Sigmoid colon (tissue), 7 donors: ENCODE data around the gene DNHD1. TPM values are rescaled to one million over a fixed set of nuclear protein-coding genes. Genes with fewer than 3 reads are reported as not detected.
A peak's percentile ranks its signal among the peaks of the same experiment; 100 is the strongest.

Source experiments
- DNase-seq: peaks from one replicate; pipeline ENCODE4 v3.0.0-alpha.2; 2019
- H3K27ac ChIP-seq, 4 donors: fragments of 200-600 bp; sonication (generic); one replicate each; pipeline ENCODE4 v1.5.1; 2016 to 2019; ENCODE audit warnings: mild to moderate bottlenecking in 1 of 4
- H3K27me3 ChIP-seq, 3 donors: fragments of 200-600 bp; sonication (generic); one replicate each; pipeline ENCODE4 v1.5.1; 2019; ENCODE audit warnings: mild to moderate bottlenecking in 1 of 3
- H3K36me3 ChIP-seq, 4 donors: fragments of 200-600 bp; sonication (generic); one replicate each; pipeline ENCODE4 v1.5.1; 2016 to 2019
- H3K4me1 ChIP-seq, 4 donors: fragments of 200-600 bp; sonication (generic); one replicate each; pipeline ENCODE4 v1.5.1; 2017 to 2019
- H3K4me3 ChIP-seq, 4 donors: fragments of 200-600 bp; sonication (generic); one replicate each; pipeline ENCODE4 v1.5.1; 2017 to 2019; ENCODE audit warnings: mild to moderate bottlenecking in 2 of 4, moderate library complexity in 1 of 4
- H3K9me3 ChIP-seq, 4 donors: fragments of 200-600 bp in 3 of 4; sonication (generic) in 3 of 4; one replicate each; pipeline versions ENCODE4 v1.5.1 to v1.6.1; 2013 to 2019
- EP300 ChIP-seq, 4 donors: sonication (generic); formaldehyde crosslinking; IDR thresholded peaks; one replicate each; pipeline ENCODE4 v1.6.1; 2017; ENCODE audit warnings: antibody characterized with exemption in 4 of 4
- POLR2A ChIP-seq, 2 donors: fragments of 450-650 bp; IDR thresholded peaks; one replicate each; pipeline ENCODE4 v1.6.1; 2016; ENCODE audit warnings: antibody characterized with exemption in 2 of 2, mild to moderate bottlenecking in 2 of 2, moderate library complexity in 2 of 2
- POLR2AphosphoS5 ChIP-seq, 4 donors: sonication (generic); formaldehyde crosslinking; IDR thresholded peaks; one replicate each; pipeline ENCODE4 v1.6.1; 2017; ENCODE audit warnings: antibody characterized with exemption in 4 of 4
- WGBS, 2 donors: extraction: QIAGEN DNeasy Blood & Tissue Kit; methylation state at CpG; one replicate each; pipeline ENCODE4 v1.1.7; 2013; 5-methylcytosine and 5-hydroxymethylcytosine counted together
- intact Hi-C: fragments of 100-400 bp; cut with DNase I; formaldehyde crosslinking; loops from one replicate; pipeline ENCODE4 v1.15.1; 2023
- polyA plus RNA-seq, 3 donors: library from polyadenylated mRNA; stranded (reverse); fragments of 200-250 nt; gene quantifications; one replicate each; pipeline ENCODE4 v1.2.3, GENCODE V29; 2013
- total RNA-seq, 4 donors: library from RNA; depleted of rRNA; stranded (reverse); fragments of >200 nt; gene quantifications; one replicate each; pipeline ENCODE4 v1.1.0, GENCODE V29; 2016
- TF ChIP-seq, protein P1 (sequence below), 4 experiments: fragments of 450-650 bp in 3 of 4; fragments of 200-600 bp in 1 of 4; IDR thresholded peaks; one replicate each; pipeline ENCODE4 v1.5.1; 2016 to 2019; ENCODE audit warnings: antibody characterized with exemption in 4 of 4, mild to moderate bottlenecking in 3 of 4, moderate library complexity in 2 of 4
- donor health status: healthy with polysubstance abuse.
- donor health status: Bipolar disorder and iron deficiency.
- donor health status: healthy.

Gene DNHD1
- total and polyA plus RNA-seq, 7 donors = 1.4 to 29.9 (median 12.5) TPM

DNA sequence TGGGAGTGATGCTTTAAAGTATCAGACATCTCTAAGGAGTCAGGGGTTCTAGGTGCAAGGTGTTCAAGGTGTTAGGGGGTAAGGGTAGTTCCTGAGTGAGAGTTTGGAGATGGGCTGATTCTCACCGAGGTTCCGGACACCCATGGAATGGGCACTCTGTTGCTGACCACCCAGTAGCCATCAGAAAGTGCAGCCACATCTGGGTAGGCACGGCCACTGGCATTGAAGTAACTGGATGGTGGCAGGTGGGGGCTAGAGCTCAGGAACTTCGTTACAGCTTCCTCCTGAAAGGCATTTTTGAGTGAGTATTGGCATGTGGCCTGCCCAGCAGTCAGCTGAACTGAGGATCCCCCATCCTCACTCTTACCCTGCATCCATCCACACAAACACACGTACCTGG, 118.0 kb downstream of the DNHD1 start:
- Histone ChIP-seq H3K9me3 (no peaks in the 10 kb centered on the region), H3K27me3 (no peaks in the 10 kb centered on the region), H3K4me3 (no peak overlapping the region), H3K36me3 (peaks cover 10 to 47% (median 30%) of the 10 kb centered on the region in 4 donors), H3K27ac (peak overlapping the region in 3 of 4 donors; percentile 98 to 99 (median 99)), H3K4me1 (peaks cover 0 to 56% (median 50%) of the 10 kb centered on the region in 4 donors)
- intact Hi-C loops = loop anchor here (2.0 to 5.0 kb wide), 2 partner anchors 67 to 134 kb away; partner anchors contain the start of genes ARFIP2, MRPL17 and TIMM10B
- TF ChIP-seq, protein P1, sequence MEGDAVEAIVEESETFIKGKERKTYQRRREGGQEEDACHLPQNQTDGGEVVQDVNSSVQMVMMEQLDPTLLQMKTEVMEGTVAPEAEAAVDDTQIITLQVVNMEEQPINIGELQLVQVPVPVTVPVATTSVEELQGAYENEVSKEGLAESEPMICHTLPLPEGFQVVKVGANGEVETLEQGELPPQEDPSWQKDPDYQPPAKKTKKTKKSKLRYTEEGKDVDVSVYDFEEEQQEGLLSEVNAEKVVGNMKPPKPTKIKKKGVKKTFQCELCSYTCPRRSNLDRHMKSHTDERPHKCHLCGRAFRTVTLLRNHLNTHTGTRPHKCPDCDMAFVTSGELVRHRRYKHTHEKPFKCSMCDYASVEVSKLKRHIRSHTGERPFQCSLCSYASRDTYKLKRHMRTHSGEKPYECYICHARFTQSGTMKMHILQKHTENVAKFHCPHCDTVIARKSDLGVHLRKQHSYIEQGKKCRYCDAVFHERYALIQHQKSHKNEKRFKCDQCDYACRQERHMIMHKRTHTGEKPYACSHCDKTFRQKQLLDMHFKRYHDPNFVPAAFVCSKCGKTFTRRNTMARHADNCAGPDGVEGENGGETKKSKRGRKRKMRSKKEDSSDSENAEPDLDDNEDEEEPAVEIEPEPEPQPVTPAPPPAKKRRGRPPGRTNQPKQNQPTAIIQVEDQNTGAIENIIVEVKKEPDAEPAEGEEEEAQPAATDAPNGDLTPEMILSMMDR (IDR thresholded peaks at IDR 0.05) = no peak
- TF ChIP-seq EP300 (IDR thresholded peaks at IDR 0.05) = no peak
- TF ChIP-seq POLR2A (IDR thresholded peaks at IDR 0.05) = no peak
- TF ChIP-seq POLR2AphosphoS5 (IDR thresholded peaks at IDR 0.05) = no peak
- 95 to 97% methylated on average over 5 of the region's 5 CpGs for WGBS, 2 donors
- peak; percentile 63 for DNase-seq

DNA sequence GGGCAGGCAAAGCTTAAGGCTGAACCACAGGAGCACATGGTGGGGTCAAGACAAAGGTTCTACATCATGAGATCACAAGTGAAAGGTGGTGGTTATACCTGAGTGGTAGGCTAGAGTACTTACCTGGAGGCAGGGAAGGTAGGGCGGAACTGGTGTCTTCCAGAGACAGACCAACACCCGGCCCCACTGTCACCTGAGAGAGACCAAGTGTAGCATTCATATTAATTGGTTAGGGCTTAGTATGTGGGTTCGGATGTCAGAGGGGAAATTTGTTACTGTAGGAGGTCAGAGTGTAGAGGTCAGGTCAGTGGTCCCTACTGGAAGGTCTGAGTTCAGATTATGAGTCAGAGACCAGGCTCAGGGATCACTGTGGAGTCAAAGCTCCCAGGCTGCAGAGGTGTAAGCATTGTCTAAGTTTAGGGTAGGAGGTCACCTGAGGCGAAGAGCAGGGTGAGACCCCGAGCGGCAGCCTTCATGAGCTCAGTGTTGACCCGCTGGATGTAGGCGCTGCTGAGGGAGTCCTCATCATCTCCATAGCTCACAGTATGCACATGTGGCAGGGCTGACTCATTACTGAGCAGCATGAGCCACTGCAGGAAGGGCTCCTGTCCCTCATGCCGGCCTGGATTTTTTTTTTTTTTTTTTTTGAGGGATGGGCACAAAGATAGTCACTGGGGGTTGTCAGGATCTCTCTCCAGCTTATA, 119.0 kb downstream of the DNHD1 start:
- peak overlapping the region in 3 of 4 donors; percentile 98 to 99 (median 99) for H3K27ac ChIP-seq
- H3K36me3 ChIP-seq = peaks cover under 1 to 37% (median 20%) of the 10 kb centered on the region in 4 donors
- DNase-seq = peak; percentile 48
- WGBS, 2 donors = 95 to 96% methylated on average over 9 of the region's 9 CpGs
- TF ChIP-seq POLR2A (IDR thresholded peaks at IDR 0.05) = no peak
- TF ChIP-seq POLR2AphosphoS5 (IDR thresholded peaks at IDR 0.05) = no peak
- TF ChIP-seq, protein P1 (IDR thresholded peaks at IDR 0.05) = no peak
- no peak for TF ChIP-seq EP300 (IDR thresholded peaks at IDR 0.05)
- intact Hi-C loops = loop anchor here (2.0 to 5.0 kb wide), 2 partner anchors 66 to 135 kb away; partner anchors contain the start of genes ARFIP2, MRPL17 and TIMM10B
- no peaks in the 10 kb centered on the region for H3K27me3 ChIP-seq
- H3K4me1 ChIP-seq = peaks cover 0 to 46% (median 40%) of the 10 kb centered on the region in 4 donors
- H3K9me3 ChIP-seq = no peaks in the 10 kb centered on the region
- H3K4me3 ChIP-seq = no peak overlapping the region

DNA sequence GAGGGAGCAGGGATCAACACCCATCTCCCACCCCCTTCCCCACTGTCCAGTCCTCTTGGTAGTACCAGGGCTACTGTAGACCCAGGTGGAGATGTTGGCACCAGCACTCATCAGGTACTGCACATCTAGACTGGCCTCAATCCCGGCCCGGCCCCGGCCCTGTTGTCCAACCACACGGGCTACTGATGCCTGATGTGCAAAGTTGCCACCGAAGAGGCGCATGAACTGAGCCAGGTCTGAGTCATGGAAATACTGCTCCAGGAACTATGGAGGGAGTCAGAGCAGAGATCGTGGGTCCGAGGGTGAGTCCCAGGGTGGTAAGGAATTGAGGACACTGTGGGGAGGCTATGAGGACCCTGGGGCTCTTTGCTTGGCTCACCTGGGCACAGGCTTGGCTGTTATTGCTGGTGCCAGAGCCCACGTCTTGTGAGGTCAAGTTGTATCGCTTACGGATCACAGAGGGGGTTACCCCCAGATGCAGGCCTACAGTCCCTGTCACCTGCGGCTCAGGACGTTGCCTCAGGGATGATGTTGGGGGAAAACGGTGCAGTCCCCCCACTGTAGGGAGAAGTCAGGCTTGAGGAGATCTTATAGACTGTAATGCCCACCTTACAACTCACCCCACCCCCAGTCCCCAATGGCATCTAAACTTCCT, 119.6 kb downstream of the DNHD1 start:
- H3K36me3 ChIP-seq = peaks cover 0 to 34% (median 17%) of the 10 kb centered on the region in 4 donors
- intact Hi-C loops = loop anchor here (5.0 kb wide), 1 partner anchor 66 kb away; the partner anchor contains the start of gene MRPL17
- peak; percentile 67 for DNase-seq
- H3K27ac ChIP-seq = peak overlapping the region in 3 of 4 donors; percentile 29 to 98 (median 85)
- H3K9me3 ChIP-seq = no peaks in the 10 kb centered on the region
- 91 to 94% methylated on average over 14 of the region's 14 CpGs for whole genome bisulfite sequencing, 2 donors
- H3K4me3 ChIP-seq = no peak overlapping the region
- no peaks in the 10 kb centered on the region for H3K27me3 ChIP-seq
- H3K4me1 ChIP-seq = peaks cover 0 to 40% (median 34%) of the 10 kb centered on the region in 4 donors
- no peak for TF ChIP-seq POLR2A (IDR thresholded peaks at IDR 0.05)
- TF ChIP-seq POLR2AphosphoS5 (IDR thresholded peaks at IDR 0.05) = no peak
- TF ChIP-seq, protein P1 (IDR thresholded peaks at IDR 0.05) = no peak
- TF ChIP-seq EP300 (IDR thresholded peaks at IDR 0.05) = no peak

DNA sequence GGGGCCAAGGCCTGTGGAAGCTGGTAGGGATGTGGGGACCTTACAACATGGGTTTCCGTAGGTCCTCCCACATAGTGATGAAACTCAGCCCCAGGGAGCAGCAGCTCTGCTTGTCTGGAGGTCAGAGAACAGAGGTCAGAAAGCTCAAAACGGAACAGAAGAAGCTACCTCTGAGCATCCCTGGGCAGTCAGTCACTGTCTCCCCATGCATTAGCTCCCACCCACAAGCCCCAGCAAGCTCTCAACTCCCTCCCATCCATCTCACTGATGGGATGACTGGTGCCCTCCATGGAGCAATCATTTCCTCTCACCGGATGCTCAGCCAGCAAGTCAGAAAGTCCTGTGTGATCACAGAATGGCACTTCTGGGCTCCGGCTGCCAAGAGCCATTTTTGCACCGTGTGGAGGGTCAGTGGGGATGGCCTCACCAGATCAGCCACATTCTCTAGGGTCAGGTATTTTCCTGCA, 120.3 kb downstream of the DNHD1 start:
- intact Hi-C loops = loop anchor here (5.0 kb wide), 1 partner anchor 65 kb away; the partner anchor contains the start of gene MRPL17
- DNase-seq = peak; percentile 50
- Histone ChIP-seq H3K9me3 (no peaks in the 10 kb centered on the region), H3K27ac (peak overlapping the region in 3 of 4 donors; percentile 85 to 98 (median 85)), H3K4me3 (peak overlapping the region in 3 of 4 donors; percentile 58 to 75 (median 62)), H3K36me3 (peaks cover 0 to 34% (median 17%) of the 10 kb centered on the region in 4 donors), H3K4me1 (peaks cover 0 to 40% (median 34%) of the 10 kb centered on the region in 4 donors), H3K27me3 (no peaks in the 10 kb centered on the region)
- 87 to 92% methylated on average over 5 of the region's 5 CpGs for WGBS, 2 donors
- TF ChIP-seq EP300 (IDR thresholded peaks at IDR 0.05) (no peak), POLR2AphosphoS5 (IDR thresholded peaks at IDR 0.05) (no peak), POLR2A (IDR thresholded peaks at IDR 0.05) (no peak)
- TF ChIP-seq, protein P1 (IDR thresholded peaks at IDR 0.05) = no peak
